OCI-LY1 (cell line): ENCODE measurements around the gene SLC7A8.
"Not testable (repeated sequence)": the region's sequence is repeated elsewhere in the genome, so short reads cannot be mapped to it uniquely, and the experiment has no call there.

ENCODE experiments used
- H2AFZ ChIP-seq: fragments of 200-600 bp; sonication (generic), shearing (Covaris generic); 2 replicates; pipeline ENCODE4 v1.6.0; 2014; ENCODE audit warnings: antibody characterized with exemption, mild to moderate bottlenecking, low read length
- H3F3A ChIP-seq: fragments of 200-600 bp; sonication (generic), shearing (Covaris generic); 2 replicates; pipeline ENCODE4 v1.6.0; 2014; ENCODE audit warnings: mild to moderate bottlenecking, antibody characterized with exemption, low read length, moderate library complexity; ENCODE audit not compliant: insufficient read depth
- H3K27ac ChIP-seq: fragments of 200-600 bp; sonication (generic); 2 replicates; pipeline ENCODE4 v1.5.1; 2014; ENCODE audit warnings: low read length, mixed run types, mild to moderate bottlenecking, low read depth; ENCODE audit not compliant: poor library complexity, severe bottlenecking
- H3K27me3 ChIP-seq: fragments of 200-600 bp; sonication (generic); 2 replicates; pipeline ENCODE4 v1.6.0; 2014; ENCODE audit warnings: antibody characterized with exemption, mild to moderate bottlenecking, low read length, moderate library complexity; ENCODE audit not compliant: insufficient read depth
- H3K36me3 ChIP-seq: fragments of 200-600 bp; sonication (generic); 2 replicates; pipeline ENCODE4 v1.6.1; 2014; ENCODE audit warnings: mild to moderate bottlenecking, antibody characterized with exemption, low read length, moderate library complexity, mixed read lengths; ENCODE audit not compliant: insufficient read depth
- H3K4me1 ChIP-seq: fragments of 200-600 bp; sonication (generic); 2 replicates; pipeline ENCODE4 v1.5.1; 2014; ENCODE audit warnings: mild to moderate bottlenecking, low read length, moderate library complexity; ENCODE audit not compliant: insufficient read depth, severe bottlenecking
- H3K4me2 ChIP-seq: fragments of 200-600 bp; sonication (generic), shearing (Covaris generic); 2 replicates; pipeline ENCODE4 v1.6.1; 2014; ENCODE audit warnings: low read length
- H3K4me3 ChIP-seq: fragments of 200-600 bp; sonication (generic); 2 replicates; pipeline ENCODE4 v1.5.1; 2014; ENCODE audit warnings: low read length, low read depth, mild to moderate bottlenecking, mixed read lengths; ENCODE audit not compliant: poor library complexity, severe bottlenecking
- H3K79me2 ChIP-seq: fragments of 200-600 bp; shearing (Covaris generic); 2 replicates; pipeline ENCODE4 v1.6.1; 2016; ENCODE audit warnings: mixed run types, low read length, mixed read lengths; ENCODE audit not compliant: insufficient read depth
- H3K9ac ChIP-seq: fragments of 200-600 bp; sonication (generic), shearing (Covaris generic); 2 replicates; pipeline ENCODE4 v1.6.1; 2014; ENCODE audit warnings: mild to moderate bottlenecking, low read length, mixed read lengths
- H3K9me2 ChIP-seq: fragments of 200-600 bp; sonication (generic), shearing (Covaris generic); 2 replicates; pipeline ENCODE4 v1.6.1; 2014; ENCODE audit warnings: low read depth, mild to moderate bottlenecking, low read length, mixed read lengths
- H3K9me3 ChIP-seq: fragments of 200-600 bp; shearing (Covaris generic); 2 replicates; pipeline ENCODE4 v1.6.1; 2014; ENCODE audit warnings: low read length, mixed read lengths
- H4K20me1 ChIP-seq: fragments of 200-600 bp; sonication (generic), shearing (Covaris generic); 2 replicates; pipeline ENCODE4 v1.6.0; 2016; ENCODE audit warnings: mild to moderate bottlenecking, low read length; ENCODE audit not compliant: insufficient read depth
- CTCF ChIP-seq: fragments of 200-600 bp; sonication (generic), shearing (Covaris generic); IDR thresholded peaks from 2 replicates; pipeline ENCODE4 v1.5.1; 2017; ENCODE audit warnings: mild to moderate bottlenecking, antibody characterized with exemption, low read length, moderate library complexity, mixed read lengths
- EZH2 ChIP-seq: fragments of 200-600 bp; sonication (generic), shearing (Covaris generic); IDR thresholded peaks from 2 replicates; pipeline ENCODE4 v1.8.0; 2017; ENCODE audit warnings: borderline replicate concordance, mixed run types, mild to moderate bottlenecking, antibody characterized with exemption, low read length, moderate library complexity, mixed read lengths

SLC7A8 gene

GRCh38 chr14:23109769-23110168 lies 73.7 kb downstream of the SLC7A8 start:
- TF ChIP-seq EZH2 (no peak), CTCF (no peak)
- peaks cover 6% of the 10 kb centered on the region; the same call in 1 of the 2 replicates for H3K27me3 ChIP-seq
- no peaks in the 10 kb centered on the region; the same call in 1 of the 2 replicates for H3K36me3 ChIP-seq
- no peaks in the 10 kb centered on the region for H3K4me1 ChIP-seq
- H2AFZ ChIP-seq: no peak overlapping the region
- no peaks in the 10 kb centered on the region for H4K20me1 ChIP-seq
- no peak overlapping the region for H3K27ac ChIP-seq
- no peaks in the 10 kb centered on the region for H3K9me2 ChIP-seq
- no peaks in the 10 kb centered on the region for H3K9me3 ChIP-seq
- H3F3A ChIP-seq: no peaks in the 10 kb centered on the region
- H3K9ac ChIP-seq: no peak overlapping the region
- H3K4me2 ChIP-seq: no peak overlapping the region
- H3K79me2 ChIP-seq: no peaks in the 10 kb centered on the region
- H3K4me3 ChIP-seq: no peak overlapping the region

- H3K4me1 ChIP-seq, H3K79me2 ChIP-seq, H3K9ac ChIP-seq, H3F3A ChIP-seq, H3K36me3 ChIP-seq, H3K9me2 ChIP-seq, H3K4me2 ChIP-seq, H4K20me1 ChIP-seq, H3K27me3 ChIP-seq, H2AFZ ChIP-seq, H3K27ac ChIP-seq, H3K9me3 ChIP-seq, H3K4me3 ChIP-seq: not testable (repeated sequence)
Observed at GRCh38 chr14:23108169-23108568, 75.3 kb downstream of the SLC7A8 start.

- not testable (repeated sequence) for H3K4me2 ChIP-seq, H3K27ac ChIP-seq, H3K4me3 ChIP-seq, H3K27me3 ChIP-seq, H3F3A ChIP-seq, H2AFZ ChIP-seq, H3K9me3 ChIP-seq, H4K20me1 ChIP-seq, H3K79me2 ChIP-seq, H3K4me1 ChIP-seq, H3K36me3 ChIP-seq, H3K9me2 ChIP-seq, H3K9ac ChIP-seq
Observed at GRCh38 chr14:23107620-23108019, 75.8 kb downstream of the SLC7A8 start.

- Histone ChIP-seq H4K20me1 (no peaks in the 10 kb centered on the region), H3K4me1 (no peaks in the 10 kb centered on the region), H3K27me3 (peaks cover 6% of the 10 kb centered on the region; the same call in 1 of the 2 replicates), H3K27ac (no peak overlapping the region), H3K9me3 (no peaks in the 10 kb centered on the region), H2AFZ (no peak overlapping the region), H3K36me3 (no peaks in the 10 kb centered on the region; the same call in 1 of the 2 replicates), H3F3A (no peaks in the 10 kb centered on the region), H3K4me2 (no peak overlapping the region), H3K9me2 (no peaks in the 10 kb centered on the region), H3K79me2 (no peaks in the 10 kb centered on the region), H3K9ac (no peak overlapping the region), H3K4me3 (no peak overlapping the region)
- TF ChIP-seq EZH2 (no peak), CTCF (no peak)
Observed at GRCh38 chr14:23106747-23107045, 76.8 kb downstream of the SLC7A8 start.
